Upper lobe of right lung (tissue), 1 donor: Measurements from ENCODE around the gene MAD2L2. TPM values are rescaled to one million over a fixed set of nuclear protein-coding genes. Genes with fewer than 3 reads are reported as not detected.

Source experiments
- ATAC-seq: fragments of 200-7000 bp; cut with Tn5 transposase; one replicate; pipeline ENCODE4 v1.9.1; 2020; ENCODE audit warnings: mild to moderate bottlenecking, moderate library complexity
- DNase-seq: peaks from one replicate; pipeline ENCODE4 v3.0.0-alpha.2; 2020
- H3K27ac ChIP-seq: fragments of 200-600 bp; one replicate; pipeline ENCODE4 v1.8.0; 2022
- H3K27me3 ChIP-seq: fragments of 200-600 bp; one replicate; pipeline ENCODE4 v1.8.0; 2022; ENCODE audit warnings: mild to moderate bottlenecking
- H3K36me3 ChIP-seq: fragments of 200-600 bp; one replicate; pipeline ENCODE4 v1.8.0; 2022
- H3K4me1 ChIP-seq: fragments of 200-600 bp; one replicate; pipeline ENCODE4 v1.8.0; 2022
- H3K4me3 ChIP-seq: fragments of 200-600 bp; one replicate; pipeline ENCODE4 v1.8.0; 2022; ENCODE audit warnings: mild to moderate bottlenecking
- H3K9me3 ChIP-seq: fragments of 200-600 bp; one replicate; pipeline ENCODE4 v1.8.0; 2022
- CTCF ChIP-seq: fragments of 200-600 bp; IDR thresholded peaks from one replicate; pipeline ENCODE4 v1.8.0; 2022; ENCODE audit warnings: antibody characterized with exemption
- intact Hi-C: fragments of 100-400 bp; cut with DNase I; formaldehyde crosslinking; loops from one replicate; pipeline ENCODE4 v1.11.0; 2022
- total RNA-seq: library from RNA; stranded (reverse); fragmentation: NEBNext Ultra II Directional; extraction: Animal tissue kit (Norgen Biotek cat#: 25700); gene quantifications from one replicate; pipeline ENCODE4 v1.2.1, GENCODE V29; 2021
- donor health status: DM: no; HTN: yes; CAD: no; lungs with severe emphysema.

Gene MAD2L2
- total RNA-seq, 1 donor from 2014 or later = 23.5 TPM

DNA sequence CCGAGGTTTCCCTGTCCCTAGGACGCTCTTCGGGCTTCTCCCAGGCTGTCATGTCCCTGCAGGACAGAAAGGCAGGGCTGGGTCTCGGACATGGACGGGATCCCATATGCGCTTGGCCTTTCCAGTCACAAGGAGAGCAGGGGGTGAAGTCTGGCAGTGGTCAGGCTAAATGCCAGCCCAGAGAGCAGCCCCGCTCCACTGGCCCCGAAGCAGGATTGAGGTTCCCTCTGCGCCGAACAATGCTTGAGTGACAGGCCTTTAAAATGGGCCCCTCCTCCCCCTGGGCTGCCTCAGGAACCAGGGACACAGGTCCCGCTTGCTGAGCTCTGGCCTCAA, 23.2 kb upstream of the MAD2L2 start:
- H3K36me3 ChIP-seq = no peaks in the 10 kb centered on the region
- H3K4me1 ChIP-seq = no peaks in the 10 kb centered on the region
- no peak overlapping the region for H3K27ac ChIP-seq
- no peak for ATAC-seq
- no peaks in the 10 kb centered on the region for H3K9me3 ChIP-seq
- H3K27me3 ChIP-seq = peaks cover 33% of the 10 kb centered on the region
- DNase-seq = no peak
- intact Hi-C loops = no loop called here
- TF ChIP-seq CTCF = no peak
- no peak overlapping the region for H3K4me3 ChIP-seq

DNA sequence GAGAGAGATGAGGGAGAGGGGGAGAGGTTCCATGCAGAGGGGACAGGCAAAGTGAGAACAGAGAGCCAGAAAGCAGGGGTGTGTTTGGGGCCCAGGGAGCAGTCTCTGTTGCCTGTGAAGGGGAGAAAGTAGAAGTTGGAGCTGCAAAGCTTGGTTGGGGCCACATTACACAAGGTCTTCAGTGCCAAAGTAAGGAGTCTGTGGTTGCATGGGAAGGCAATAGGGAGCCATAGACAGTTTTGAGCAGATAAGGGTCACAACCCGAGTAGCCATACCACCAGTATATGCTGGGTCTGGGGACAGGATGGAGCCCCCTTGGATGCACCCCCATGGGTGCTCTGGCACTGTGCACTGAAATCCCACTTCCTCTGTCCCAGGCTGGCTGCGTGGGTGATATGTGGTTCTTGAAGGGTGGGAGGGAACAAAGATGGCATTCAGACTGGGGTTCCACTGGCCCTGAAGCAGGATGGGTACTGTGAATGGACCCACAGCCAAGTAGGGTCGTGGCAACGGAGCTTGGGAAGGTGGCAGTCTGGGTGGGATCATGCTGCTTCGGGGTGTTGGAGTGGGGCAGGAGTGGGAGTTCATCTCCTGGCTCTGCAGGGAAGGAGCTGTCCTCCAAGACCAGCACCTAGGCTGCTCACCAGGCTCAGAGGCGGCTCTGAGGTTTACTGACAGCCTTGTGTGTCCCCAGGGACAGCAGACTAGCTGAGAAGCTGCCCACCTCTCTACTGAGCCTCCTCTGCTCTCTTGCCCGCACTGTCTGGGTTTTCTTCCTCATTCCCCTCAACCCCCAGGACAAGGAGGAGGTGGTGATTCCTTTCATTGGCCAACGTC, 22.6 kb upstream of the MAD2L2 start:
- TF ChIP-seq CTCF = no peak
- no peaks in the 10 kb centered on the region for H3K9me3 ChIP-seq
- H3K4me3 ChIP-seq = no peak overlapping the region
- ATAC-seq (peak; percentile 28), DNase-seq (no peak)
- H3K27me3 ChIP-seq = peaks cover 33% of the 10 kb centered on the region
- H3K4me1 ChIP-seq = no peaks in the 10 kb centered on the region
- no peaks in the 10 kb centered on the region for H3K36me3 ChIP-seq
- intact Hi-C loops = no loop called here
- no peak overlapping the region for H3K27ac ChIP-seq

DNA sequence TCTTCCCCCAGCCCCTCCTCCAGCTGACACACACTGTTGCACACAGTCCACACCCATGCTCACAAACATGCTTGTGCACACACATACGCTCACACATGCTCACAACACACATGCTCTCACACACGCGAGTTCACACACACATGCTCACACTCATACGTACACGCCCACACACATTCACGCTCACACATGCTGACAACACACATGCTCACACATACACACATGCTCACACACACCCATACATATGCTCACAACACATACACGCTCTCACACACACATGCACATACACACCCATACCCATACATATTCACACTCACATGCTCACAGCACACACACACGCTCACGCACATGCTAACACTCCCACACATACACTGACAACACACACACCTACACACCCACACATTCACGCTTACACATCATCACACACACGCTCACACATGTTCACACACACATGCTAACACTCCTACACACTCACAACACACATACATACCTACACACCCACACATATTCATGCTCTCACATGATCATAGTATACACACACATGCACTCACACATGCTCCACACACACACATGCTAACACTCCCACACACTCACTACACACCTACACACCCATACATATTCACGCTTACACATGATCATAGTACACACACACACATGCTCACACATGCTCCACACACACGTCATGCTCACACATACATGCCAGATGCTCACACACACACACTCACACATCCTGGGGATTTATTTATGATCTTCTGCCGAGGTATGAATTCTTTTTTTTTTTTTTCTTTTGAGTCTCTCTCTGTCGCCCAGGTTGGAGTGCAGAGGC, 21.2 kb upstream of the MAD2L2 start:
- intact Hi-C loops = no loop called here
- TF ChIP-seq CTCF = no peak
- DNase-seq (no peak), ATAC-seq (no peak)
- Histone ChIP-seq H3K4me3 (no peak overlapping the region), H3K36me3 (no peaks in the 10 kb centered on the region), H3K9me3 (no peaks in the 10 kb centered on the region), H3K4me1 (no peaks in the 10 kb centered on the region), H3K27me3 (peaks cover 33% of the 10 kb centered on the region), H3K27ac (no peak overlapping the region)

DNA sequence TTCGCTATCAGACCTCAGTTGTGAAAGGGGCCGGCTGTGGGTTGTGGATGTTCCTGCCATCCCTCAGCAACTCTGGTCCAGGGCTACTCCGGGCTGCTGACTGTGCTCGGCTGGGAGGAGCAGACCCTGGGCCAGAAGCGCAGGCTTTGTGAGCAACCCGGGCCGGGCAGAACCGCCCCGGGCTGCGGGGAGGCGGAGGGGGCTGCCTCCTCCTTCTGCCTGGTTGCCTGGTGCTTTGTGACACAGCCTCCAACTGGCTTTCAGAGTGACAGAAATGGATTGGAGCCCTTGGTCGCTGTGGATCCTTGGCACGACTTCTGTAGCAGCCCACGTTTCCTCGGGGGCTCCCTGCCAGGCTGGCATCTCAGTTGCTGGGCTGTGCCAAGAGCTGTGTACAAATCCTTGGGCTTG, 20.6 kb upstream of the MAD2L2 start:
- ATAC-seq = no peak

More for the DNA sequence above, 20.6 kb upstream of the MAD2L2 start:
- Histone ChIP-seq H3K4me3 (no peak overlapping the region), H3K9me3 (no peaks in the 10 kb centered on the region), H3K27me3 (peaks cover 33% of the 10 kb centered on the region), H3K4me1 (no peaks in the 10 kb centered on the region), H3K36me3 (no peaks in the 10 kb centered on the region), H3K27ac (no peak overlapping the region)
- intact Hi-C loops = no loop called here
- TF ChIP-seq CTCF = no peak
- no peak for DNase-seq
